SK-N-SH (cell line): ENCODE measurements around the gene NAPA. TPM values are rescaled to one million over a fixed set of nuclear protein-coding genes. Genes with fewer than 3 reads are reported as not detected.

Source experiments
- CTCF ChIA-PET: fragments of 300-600, 350-600 bp; formaldehyde crosslinking; extraction: SDS; loops from one replicate; lab custom pipeline; 2021; lab: Yijun Ruan, JAX
- POLR2A ChIA-PET: fragments of 350-600 bp; sonication (Branson Sonifier 250); formaldehyde crosslinking; extraction: SDS; loops from one replicate; lab custom pipeline; 2020; ENCODE audit warnings: antibody characterized with exemption, inconsistent platforms; lab: Yijun Ruan, JAX
- DNase-seq: peaks from one replicate; pipeline ENCODE4 v3.0.0; 2012
- H2AFZ ChIP-seq: fragments of 200-600 bp; sonication (generic); 2 replicates; pipeline ENCODE4 v1.8.1; 2016; ENCODE audit warnings: antibody characterized with exemption, mild to moderate bottlenecking, low read depth
- H3F3A ChIP-seq: fragments of 200-600 bp; sonication (generic); replicated peaks from 2 replicates; pipeline ENCODE3; 2016; ENCODE audit warnings: antibody characterized with exemption, mild to moderate bottlenecking; ENCODE audit not compliant: insufficient read depth
- H3K27ac ChIP-seq, 2 experiments: fragments of 200-500 bp in 1 of 2; fragments of 200-600 bp in 1 of 2; sonication (Bioruptor generic) in 1 of 2; sonication (generic), shearing (Covaris generic) in 1 of 2; 2 replicates each; pipeline versions ENCODE4 v1.5.1 to v1.6.1; 2014 to 2016; ENCODE audit warnings: low read depth in 2 of 2, inconsistent platforms in 1 of 2, low read length in 1 of 2, mild to moderate bottlenecking in 1 of 2, mixed read lengths in 1 of 2
- H3K27me3 ChIP-seq: fragments of 200-600 bp; sonication (generic), shearing (Covaris generic); 2 replicates; pipeline ENCODE4 v1.6.1; 2016; ENCODE audit warnings: mixed run types; ENCODE audit not compliant: insufficient read depth
- H3K36me3 ChIP-seq, 2 experiments: fragments of 200-500 bp in 1 of 2; fragments of 200-600 bp in 1 of 2; sonication (Bioruptor generic) in 1 of 2; sonication (generic) in 1 of 2; replicated peaks in 1 of 2; 2 replicates each; pipeline versions ENCODE3 to v1.5.1; 2014 to 2016; ENCODE audit warnings: low read length in 1 of 2, mild to moderate bottlenecking in 1 of 2; ENCODE audit not compliant: insufficient read depth in 2 of 2, control insufficient read depth in 1 of 2
- H3K4me1 ChIP-seq, 2 experiments: fragments of 200-500 bp in 1 of 2; fragments of 200-600 bp in 1 of 2; sonication (Bioruptor generic) in 1 of 2; sonication (generic), shearing (Covaris generic) in 1 of 2; 2 replicates each; pipeline versions ENCODE4 v1.5.1 to v1.6.1; 2014 to 2016; ENCODE audit warnings: low read depth in 1 of 2, low read length in 1 of 2, mixed run types in 1 of 2; ENCODE audit not compliant: insufficient read depth in 2 of 2, control insufficient read depth in 1 of 2
- H3K4me2 ChIP-seq: fragments of 200-600 bp; sonication (generic), shearing (Covaris generic); 2 replicates; pipeline ENCODE4 v1.6.1; 2017; ENCODE audit warnings: mixed run types
- H3K4me3 ChIP-seq, 2 experiments: fragments of 200-500 bp in 1 of 2; fragments of 200-600 bp in 1 of 2; sonication (Bioruptor generic) in 1 of 2; sonication (generic), shearing (Covaris generic) in 1 of 2; 2 replicates each; pipeline versions ENCODE4 v1.5.1 to v1.8.1; 2014 to 2016; ENCODE audit warnings: low read depth in 2 of 2, inconsistent platforms in 1 of 2, low read length in 1 of 2, mild to moderate bottlenecking in 1 of 2, mixed read lengths in 1 of 2, moderate library complexity in 1 of 2
- H3K79me2 ChIP-seq: fragments of 200-600 bp; sonication (generic); 2 replicates; pipeline ENCODE4 v1.8.1; 2017; ENCODE audit warnings: mild to moderate bottlenecking; ENCODE audit not compliant: insufficient read depth
- H3K9ac ChIP-seq: fragments of 200-600 bp; sonication (generic); 2 replicates; pipeline ENCODE4 v1.6.1; 2017; ENCODE audit warnings: mixed run types
- H3K9me2 ChIP-seq: fragments of 200-600 bp; sonication (generic); 2 replicates; pipeline ENCODE4 v1.6.1; 2017; ENCODE audit warnings: mixed run types
- H3K9me3 ChIP-seq: fragments of 200-600 bp; sonication (generic); 2 replicates; pipeline ENCODE4 v1.6.1; 2017; ENCODE audit warnings: mixed run types, mild to moderate bottlenecking, moderate library complexity
- H4K20me1 ChIP-seq: fragments of 200-600 bp; sonication (generic); 2 replicates; pipeline ENCODE4 v1.6.1; 2017; ENCODE audit warnings: mild to moderate bottlenecking, mixed run types; ENCODE audit not compliant: insufficient read depth
- ELF1 ChIP-seq: IDR thresholded peaks from 2 replicates; pipeline ENCODE4 v1.4.0; 2012
- FOSL2 ChIP-seq: IDR thresholded peaks from 2 replicates; pipeline ENCODE4 v1.4.0; 2012; ENCODE audit warnings: low read depth, mild to moderate bottlenecking, moderate library complexity, borderline replicate concordance
- FOXM1 ChIP-seq: IDR thresholded peaks from 2 replicates; pipeline ENCODE4 v1.4.0; 2012; ENCODE audit warnings: low read depth, mild to moderate bottlenecking
- GABPA ChIP-seq: IDR thresholded peaks from 2 replicates; pipeline ENCODE4 v1.4.0; 2012; ENCODE audit warnings: low read depth, mild to moderate bottlenecking
- JUND ChIP-seq: IDR thresholded peaks from 2 replicates; pipeline ENCODE4 v1.4.0; 2012
- MEF2A ChIP-seq: IDR thresholded peaks from 2 replicates; pipeline ENCODE4 v1.4.0; 2012; ENCODE audit warnings: low read depth, borderline replicate concordance
- NFIC ChIP-seq: IDR thresholded peaks from 2 replicates; pipeline ENCODE4 v1.4.0; 2012; ENCODE audit warnings: borderline replicate concordance
- NRF1 ChIP-seq: IDR thresholded peaks from 2 replicates; pipeline ENCODE4 v1.6.1; 2012; ENCODE audit warnings: low read depth, mild to moderate bottlenecking, low read length
- RAD21 ChIP-seq: IDR thresholded peaks from 2 replicates; pipeline ENCODE4 v1.6.1; 2012; ENCODE audit warnings: mild to moderate bottlenecking, low read length
- RFX5 ChIP-seq: IDR thresholded peaks from 2 replicates; pipeline ENCODE4 v1.6.1; 2012; ENCODE audit warnings: mild to moderate bottlenecking, improper control_type of control experiment, low read length
- SIN3A ChIP-seq: IDR thresholded peaks from 2 replicates; pipeline ENCODE4 v1.6.1; 2012; ENCODE audit warnings: low read depth, mild to moderate bottlenecking, low read length, moderate library complexity, borderline replicate concordance
- TCF12 ChIP-seq: IDR thresholded peaks from 2 replicates; pipeline ENCODE4 v1.4.0; 2012
- TEAD4 ChIP-seq: IDR thresholded peaks from 2 replicates; pipeline ENCODE4 v1.4.0; 2012; ENCODE audit warnings: mild to moderate bottlenecking, borderline replicate concordance; ENCODE audit not compliant: insufficient read depth
- WGBS: methylation state at CpG from one replicate; pipeline ENCODE4 v1.1.6; 2017; ENCODE audit warnings: low lambda C conversion rate; 5-methylcytosine and 5-hydroxymethylcytosine counted together
- polyA plus RNA-seq, 3 experiments: library from polyadenylated mRNA; depleted of rRNA; stranded (reverse); fragments of >200 nt; gene quantifications; 2 replicates each; pipeline ENCODE4 v1.2.3, GENCODE V29; 2012
- TF ChIP-seq, protein P1 (sequence below): IDR thresholded peaks from 2 replicates; pipeline ENCODE4 v1.4.0; 2012; ENCODE audit warnings: low read depth, borderline replicate concordance
- TF ChIP-seq, protein P2 (sequence below): IDR thresholded peaks from 2 replicates; pipeline ENCODE4 v1.4.0; 2012; ENCODE audit warnings: low read depth
- TF ChIP-seq, protein P3 (sequence below): IDR thresholded peaks from 2 replicates; pipeline ENCODE4; 2012
- TF ChIP-seq, protein P4 (sequence below): fragments of 150-350 bp; IDR thresholded peaks from 2 replicates; pipeline ENCODE4 v1.6.1; 2016; ENCODE audit warnings: mild to moderate bottlenecking, low read depth, low read length

NAPA gene
- polyA plus RNA-seq, 1 of the 3 experiments (the other 2 are of a cell fraction), result 84.1 TPM

DNA sequence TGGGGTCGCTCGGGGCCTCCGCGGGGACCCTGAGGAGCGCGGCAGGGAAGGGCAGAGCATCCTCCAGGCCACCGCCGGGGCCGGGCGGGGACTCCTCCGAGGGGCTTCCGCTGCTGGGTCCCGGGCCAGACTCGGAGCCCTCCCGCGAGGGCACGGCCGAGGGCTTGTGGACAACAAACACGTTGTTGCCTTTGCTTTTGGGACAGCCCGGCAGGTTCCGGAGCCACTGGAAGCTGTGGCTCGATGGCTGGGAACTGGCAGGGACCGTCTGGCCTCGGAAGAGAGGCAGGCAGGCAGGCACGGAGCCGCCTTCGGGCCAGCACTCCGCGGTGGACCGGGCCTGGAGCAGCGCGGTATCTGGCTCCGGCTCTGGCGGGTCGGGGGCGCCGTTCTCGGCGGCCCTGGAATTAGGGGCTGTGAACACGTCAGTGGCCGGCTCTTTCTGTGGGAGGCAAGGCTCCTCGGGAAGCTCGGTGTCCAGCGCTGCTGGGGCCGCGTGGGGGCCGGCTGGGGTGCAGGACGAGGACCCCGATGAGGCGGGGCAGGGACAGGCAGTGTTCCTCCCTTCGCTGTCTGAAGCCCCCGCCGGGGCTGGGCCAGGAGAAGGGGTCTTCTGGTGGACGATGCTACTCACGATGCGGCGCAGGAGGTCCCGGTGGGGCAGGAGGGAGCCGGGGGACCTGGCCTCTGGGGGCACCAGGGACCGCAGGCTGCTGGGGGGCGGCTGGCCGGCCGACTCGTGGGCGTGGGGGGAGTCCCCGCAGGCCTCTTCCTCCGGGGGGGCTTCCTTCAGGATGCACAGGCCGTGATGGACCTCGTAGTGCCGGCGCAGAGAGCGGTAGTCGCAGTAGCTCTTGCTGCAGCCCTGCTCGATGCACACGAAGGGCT, 30.4 kb upstream of the NAPA start:
- H3K27me3 ChIP-seq, result no peaks in the 10 kb centered on the region
- no peaks in the 10 kb centered on the region for H3K9me3 ChIP-seq
- no peak for DNase-seq
- no peak overlapping the region for H3K4me3 ChIP-seq
- no peaks in the 10 kb centered on the region for H3F3A ChIP-seq
- TF ChIP-seq TCF12 (no peak), GABPA (no peak)
- no peak overlapping the region for H3K27ac ChIP-seq
- no peak overlapping the region for H3K9ac ChIP-seq
- no peaks in the 10 kb centered on the region for H3K9me2 ChIP-seq
- H4K20me1 ChIP-seq, result no peaks in the 10 kb centered on the region
- H3K4me1 ChIP-seq, result peaks cover 0 to 5% of the 10 kb centered on the region in 2 experiments; a peak in 1 of 4 replicates
- 84% methylated on average over 37 of the region's 75 CpGs for WGBS
- H3K4me2 ChIP-seq, result no peak overlapping the region
- no peaks in the 10 kb centered on the region for H3K79me2 ChIP-seq
- H3K36me3 ChIP-seq, result no peaks in the 10 kb centered on the region
- no peak overlapping the region for H2AFZ ChIP-seq
- ChIA-PET POLR2A (no interaction called here), CTCF (interaction anchor here (1.4 kb wide), 1 partner anchor 109 kb away, joined by 3 read pairs; no protein-coding TSS in a partner anchor)

DNA sequence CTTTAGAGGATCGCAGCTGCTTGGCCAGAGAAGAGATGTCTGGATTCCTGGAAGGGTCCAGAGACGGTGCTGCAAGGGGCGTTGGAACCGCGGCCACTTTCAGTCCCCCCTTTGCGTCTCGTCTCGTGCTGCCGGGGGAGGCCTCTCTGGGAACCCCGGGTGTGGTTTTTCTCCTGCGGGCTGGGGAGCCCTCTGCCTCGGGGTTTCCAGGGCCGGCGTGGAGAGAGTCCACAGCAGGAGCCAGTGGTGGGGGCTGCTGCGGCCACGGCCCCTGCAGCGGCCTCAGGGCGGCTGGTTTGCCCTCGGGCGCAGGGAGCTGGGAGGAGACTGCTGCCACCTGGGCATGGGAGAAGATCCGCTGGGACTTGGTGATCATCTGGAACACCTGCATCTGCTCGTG, 29.6 kb upstream of the NAPA start:
- WGBS, result 86% methylated on average over 21 of the region's 22 CpGs
- no peaks in the 10 kb centered on the region for H3K79me2 ChIP-seq
- no peaks in the 10 kb centered on the region for H4K20me1 ChIP-seq
- POLR2A ChIA-PET, result no interaction called here
- no peak for TF ChIP-seq RFX5
- TF ChIP-seq NFIC, result no peak
- TF ChIP-seq, protein P1, sequence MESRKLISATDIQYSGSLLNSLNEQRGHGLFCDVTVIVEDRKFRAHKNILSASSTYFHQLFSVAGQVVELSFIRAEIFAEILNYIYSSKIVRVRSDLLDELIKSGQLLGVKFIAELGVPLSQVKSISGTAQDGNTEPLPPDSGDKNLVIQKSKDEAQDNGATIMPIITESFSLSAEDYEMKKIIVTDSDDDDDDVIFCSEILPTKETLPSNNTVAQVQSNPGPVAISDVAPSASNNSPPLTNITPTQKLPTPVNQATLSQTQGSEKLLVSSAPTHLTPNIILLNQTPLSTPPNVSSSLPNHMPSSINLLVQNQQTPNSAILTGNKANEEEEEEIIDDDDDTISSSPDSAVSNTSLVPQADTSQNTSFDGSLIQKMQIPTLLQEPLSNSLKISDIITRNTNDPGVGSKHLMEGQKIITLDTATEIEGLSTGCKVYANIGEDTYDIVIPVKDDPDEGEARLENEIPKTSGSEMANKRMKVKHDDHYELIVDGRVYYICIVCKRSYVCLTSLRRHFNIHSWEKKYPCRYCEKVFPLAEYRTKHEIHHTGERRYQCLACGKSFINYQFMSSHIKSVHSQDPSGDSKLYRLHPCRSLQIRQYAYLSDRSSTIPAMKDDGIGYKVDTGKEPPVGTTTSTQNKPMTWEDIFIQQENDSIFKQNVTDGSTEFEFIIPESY, result no peak
- no peak for TF ChIP-seq TEAD4
- no peak for TF ChIP-seq MEF2A
- no peak for TF ChIP-seq TCF12
- TF ChIP-seq, protein P2, sequence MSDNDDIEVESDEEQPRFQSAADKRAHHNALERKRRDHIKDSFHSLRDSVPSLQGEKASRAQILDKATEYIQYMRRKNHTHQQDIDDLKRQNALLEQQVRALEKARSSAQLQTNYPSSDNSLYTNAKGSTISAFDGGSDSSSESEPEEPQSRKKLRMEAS, result no peak
- no peak for TF ChIP-seq NRF1
- no peak for TF ChIP-seq JUND
- TF ChIP-seq FOXM1, result no peak
- no peak for TF ChIP-seq SIN3A
- TF ChIP-seq, protein P3, sequence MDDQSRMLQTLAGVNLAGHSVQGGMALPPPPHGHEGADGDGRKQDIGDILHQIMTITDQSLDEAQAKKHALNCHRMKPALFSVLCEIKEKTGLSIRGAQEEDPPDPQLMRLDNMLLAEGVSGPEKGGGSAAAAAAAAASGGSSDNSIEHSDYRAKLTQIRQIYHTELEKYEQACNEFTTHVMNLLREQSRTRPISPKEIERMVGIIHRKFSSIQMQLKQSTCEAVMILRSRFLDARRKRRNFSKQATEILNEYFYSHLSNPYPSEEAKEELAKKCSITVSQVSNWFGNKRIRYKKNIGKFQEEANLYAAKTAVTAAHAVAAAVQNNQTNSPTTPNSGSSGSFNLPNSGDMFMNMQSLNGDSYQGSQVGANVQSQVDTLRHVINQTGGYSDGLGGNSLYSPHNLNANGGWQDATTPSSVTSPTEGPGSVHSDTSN, result no peak
- no peak for TF ChIP-seq FOSL2
- TF ChIP-seq RAD21, result no peak
- no peak for TF ChIP-seq ELF1
- TF ChIP-seq, protein P4, sequence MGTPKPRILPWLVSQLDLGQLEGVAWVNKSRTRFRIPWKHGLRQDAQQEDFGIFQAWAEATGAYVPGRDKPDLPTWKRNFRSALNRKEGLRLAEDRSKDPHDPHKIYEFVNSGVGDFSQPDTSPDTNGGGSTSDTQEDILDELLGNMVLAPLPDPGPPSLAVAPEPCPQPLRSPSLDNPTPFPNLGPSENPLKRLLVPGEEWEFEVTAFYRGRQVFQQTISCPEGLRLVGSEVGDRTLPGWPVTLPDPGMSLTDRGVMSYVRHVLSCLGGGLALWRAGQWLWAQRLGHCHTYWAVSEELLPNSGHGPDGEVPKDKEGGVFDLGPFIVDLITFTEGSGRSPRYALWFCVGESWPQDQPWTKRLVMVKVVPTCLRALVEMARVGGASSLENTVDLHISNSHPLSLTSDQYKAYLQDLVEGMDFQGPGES, result no peak
- TF ChIP-seq, all 33 proteins: peak for 0
- H3K36me3 ChIP-seq, result no peaks in the 10 kb centered on the region
- H3K4me2 ChIP-seq, result no peak overlapping the region
- no peaks in the 10 kb centered on the region for H3K9me2 ChIP-seq
- no peaks in the 10 kb centered on the region for H3K9me3 ChIP-seq
- H3K27me3 ChIP-seq, result no peaks in the 10 kb centered on the region
- CTCF ChIA-PET, result no interaction called here
- no peak overlapping the region for H3K4me3 ChIP-seq
- no peaks in the 10 kb centered on the region for H3F3A ChIP-seq
- no peak overlapping the region for H2AFZ ChIP-seq
- H3K27ac ChIP-seq, result no peak overlapping the region
- H3K4me1 ChIP-seq, result peaks cover 0 to 13% of the 10 kb centered on the region in 2 experiments; a peak in 1 of 4 replicates
- no peak for DNase-seq
- no peak overlapping the region for H3K9ac ChIP-seq
